SKM-1 (cell line): ENCODE results near the gene SKA3.

Experiments
- DNase-seq: peaks from one replicate; lab custom pipeline; 2025; ENCODE audit not compliant: unreplicated experiment; lab: John Stamatoyannopoulos, UW

SKA3 gene

GRCh38 chr13:21117104-21117809, 59.1 kb downstream of the SKA3 start:
- no peak for DNase-seq

- DNase-seq: no peak
Measured at GRCh38 chr13:21116141-21116540, 60.2 kb downstream of the SKA3 start.

- no peak for DNase-seq
Measured at GRCh38 chr13:21115231-21115630, 61.1 kb downstream of the SKA3 start.

GRCh38 chr13:21111546-21111945, 64.8 kb downstream of the SKA3 start:
- DNase-seq: no peak

- no peak for DNase-seq
Measured at GRCh38 chr13:21109168-21109567, 67.2 kb downstream of the SKA3 start.

GRCh38 chr13:21106089-21106488, 70.3 kb downstream of the SKA3 start:
- DNase-seq: no peak

- no peak for DNase-seq
Measured at GRCh38 chr13:21104199-21105019, 71.9 kb downstream of the SKA3 start.
